ENCODE results near the gene CPNE6. TPM values are rescaled to one million over a fixed set of nuclear protein-coding genes. Genes with fewer than 3 reads are reported as not detected.

CPNE6 gene
- total and polyA plus RNA-seq, 2 of the 13 experiments (the other 11 are each of a cell fraction or from before 2014, with no cell fraction given) = not detected

DNA sequence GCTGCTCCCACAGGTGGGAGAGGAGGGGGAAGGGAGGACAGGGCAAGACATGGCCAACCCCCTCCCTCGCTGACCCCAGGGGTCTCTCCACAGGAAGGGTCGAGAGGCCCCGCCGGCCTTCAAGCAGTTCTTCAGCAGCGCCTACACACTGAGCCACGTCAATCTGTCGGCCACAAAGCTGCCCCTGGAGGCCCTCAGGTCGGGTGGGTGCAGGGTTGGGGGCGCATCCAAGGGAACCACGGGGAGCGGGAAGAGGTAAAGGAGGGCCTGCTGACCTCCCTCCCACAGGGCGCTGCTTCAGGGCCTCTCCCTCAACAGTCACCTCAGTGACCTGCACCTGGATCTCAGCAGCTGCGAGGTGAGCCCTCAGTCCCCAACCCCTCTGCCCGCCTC, 13.5 kb upstream of the CPNE6 start (continued):
- TF ChIP-seq ZNF709 (CRISPR knock-in tag; IDR thresholded peaks at IDR 0.05) (peak; percentile 29; the same call in 1 of the 2 replicates), ZNF446 (CRISPR knock-in tag; IDR thresholded peaks at IDR 0.05) (peak; percentile 44; the same call in 1 of the 2 replicates), ZNF563 (CRISPR knock-in tag; IDR thresholded peaks at IDR 0.05) (no peak), HIVEP1 (CRISPR knock-in tag; IDR thresholded peaks at IDR 0.05) (peak; percentile 21; the same call in 1 of the 2 replicates), TIGD3 (CRISPR knock-in tag; IDR thresholded peaks at IDR 0.05; ENCODE audit: borderline replicate concordance) (0 out of 2 replicates have a peak, but pooled peaks have one; percentile 3), ZNF318 (CRISPR knock-in tag; IDR thresholded peaks at IDR 0.05) (peak; percentile 34; the same call in 1 of the 2 replicates), ZNF678 (CRISPR knock-in tag; IDR thresholded peaks at IDR 0.05) (peak; percentile 39; the same call in 1 of the 2 replicates), ZIK1 (CRISPR knock-in tag; IDR thresholded peaks at IDR 0.05; ENCODE audit: borderline replicate concordance, low read depth) (no peak), ZNF550 (CRISPR knock-in tag; IDR thresholded peaks at IDR 0.05; ENCODE audit: borderline replicate concordance) (peak; percentile 37; the same call in 1 of the 2 replicates)
- TF ChIP-seq, protein P1, sequence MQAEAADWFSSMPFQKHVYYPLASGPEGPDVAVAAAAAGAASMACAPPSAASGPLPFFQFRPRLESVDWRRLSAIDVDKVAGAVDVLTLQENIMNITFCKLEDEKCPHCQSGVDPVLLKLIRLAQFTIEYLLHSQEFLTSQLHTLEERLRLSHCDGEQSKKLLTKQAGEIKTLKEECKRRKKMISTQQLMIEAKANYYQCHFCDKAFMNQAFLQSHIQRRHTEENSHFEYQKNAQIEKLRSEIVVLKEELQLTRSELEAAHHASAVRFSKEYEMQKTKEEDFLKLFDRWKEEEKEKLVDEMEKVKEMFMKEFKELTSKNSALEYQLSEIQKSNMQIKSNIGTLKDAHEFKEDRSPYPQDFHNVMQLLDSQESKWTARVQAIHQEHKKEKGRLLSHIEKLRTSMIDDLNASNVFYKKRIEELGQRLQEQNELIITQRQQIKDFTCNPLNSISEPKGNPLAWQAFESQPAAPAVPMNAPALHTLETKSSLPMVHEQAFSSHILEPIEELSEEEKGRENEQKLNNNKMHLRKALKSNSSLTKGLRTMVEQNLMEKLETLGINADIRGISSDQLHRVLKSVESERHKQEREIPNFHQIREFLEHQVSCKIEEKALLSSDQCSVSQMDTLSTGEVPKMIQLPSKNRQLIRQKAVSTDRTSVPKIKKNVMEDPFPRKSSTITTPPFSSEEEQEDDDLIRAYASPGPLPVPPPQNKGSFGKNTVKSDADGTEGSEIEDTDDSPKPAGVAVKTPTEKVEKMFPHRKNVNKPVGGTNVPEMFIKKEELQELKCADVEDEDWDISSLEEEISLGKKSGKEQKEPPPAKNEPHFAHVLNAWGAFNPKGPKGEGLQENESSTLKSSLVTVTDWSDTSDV (CRISPR knock-in tag; IDR thresholded peaks at IDR 0.05) = peak; percentile 53; the same call in 1 of the 2 replicates
- TF ChIP-seq, protein P2, sequence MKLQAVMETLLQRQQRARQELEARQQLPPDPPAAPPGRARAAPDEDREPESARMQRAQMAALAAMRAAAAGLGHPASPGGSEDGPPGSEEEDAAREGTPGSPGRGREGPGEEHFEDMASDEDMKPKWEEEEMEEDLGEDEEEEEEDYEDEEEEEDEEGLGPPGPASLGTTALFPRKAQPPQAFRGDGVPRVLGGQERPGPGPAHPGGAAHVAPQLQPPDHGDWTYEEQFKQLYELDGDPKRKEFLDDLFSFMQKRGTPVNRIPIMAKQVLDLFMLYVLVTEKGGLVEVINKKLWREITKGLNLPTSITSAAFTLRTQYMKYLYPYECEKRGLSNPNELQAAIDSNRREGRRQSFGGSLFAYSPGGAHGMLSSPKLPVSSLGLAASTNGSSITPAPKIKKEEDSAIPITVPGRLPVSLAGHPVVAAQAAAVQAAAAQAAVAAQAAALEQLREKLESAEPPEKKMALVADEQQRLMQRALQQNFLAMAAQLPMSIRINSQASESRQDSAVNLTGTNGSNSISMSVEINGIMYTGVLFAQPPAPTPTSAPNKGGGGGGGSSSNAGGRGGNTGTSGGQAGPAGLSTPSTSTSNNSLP (IDR thresholded peaks at IDR 0.05; ENCODE audit: low read depth, low read length) = no peak

All from HepG2 (cell line).